Occipital lobe (tissue), 2 donors: ENCODE measurements around the gene RAPH1. TPM values are rescaled to one million over a fixed set of nuclear protein-coding genes. Genes with fewer than 3 reads are reported as not detected.

Source experiments
- DNase-seq: peaks from one replicate; lab custom pipeline; 2025; lab: John Stamatoyannopoulos, UW
- total RNA-seq: library from RNA; depleted of rRNA; stranded (reverse); fragments of >200 nt; gene quantifications from one replicate; pipeline ENCODE4 v1.2.3, GENCODE V29; 2014

The RAPH1 gene
- total RNA-seq, 1 donor from 2014 or later: 39.9 TPM

- DNase-seq: no peak
Measured at GRCh38 chr2:203492965-203493364, 42.1 kb downstream of the RAPH1 start.

GRCh38 chr2:203490391-203490790, 44.7 kb downstream of the RAPH1 start:
- no peak for DNase-seq

GRCh38 chr2:203489531-203489930, 45.6 kb downstream of the RAPH1 start:
- no peak for DNase-seq

GRCh38 chr2:203484266-203485112, 50.6 kb downstream of the RAPH1 start:
- DNase-seq: no peak

GRCh38 chr2:203480623-203481022, 54.5 kb downstream of the RAPH1 start:
- no peak for DNase-seq

- DNase-seq: no peak
Measured at GRCh38 chr2:203476881-203477280, 58.2 kb downstream of the RAPH1 start.

- no peak for DNase-seq
Measured at GRCh38 chr2:203471323-203471722, 63.8 kb downstream of the RAPH1 start.

- no peak for DNase-seq
Measured at GRCh38 chr2:203470371-203470770, 64.7 kb downstream of the RAPH1 start.

GRCh38 chr2:203469546-203469945, 65.6 kb downstream of the RAPH1 start:
- DNase-seq: no peak

- no peak for DNase-seq
Measured at GRCh38 chr2:203463266-203463678, 71.8 kb downstream of the RAPH1 start.

GRCh38 chr2:203462308-203462707, 72.8 kb downstream of the RAPH1 start:
- no peak for DNase-seq

- DNase-seq: no peak
Measured at GRCh38 chr2:203461746-203462145, 73.4 kb downstream of the RAPH1 start.

GRCh38 chr2:203455209-203455608, 79.9 kb downstream of the RAPH1 start:
- no peak for DNase-seq

- no peak for DNase-seq
Measured at GRCh38 chr2:203453858-203454451, 81.1 kb downstream of the RAPH1 start.

- DNase-seq: no peak
Measured at GRCh38 chr2:203451689-203452088, 83.4 kb downstream of the RAPH1 start.

- DNase-seq: no peak
Measured at GRCh38 chr2:203451011-203451410, 84.1 kb downstream of the RAPH1 start.

- no peak for DNase-seq
Measured at GRCh38 chr2:203450561-203450960, 84.5 kb downstream of the RAPH1 start.

GRCh38 chr2:203446780-203447179, 88.3 kb downstream of the RAPH1 start:
- DNase-seq: no peak

- DNase-seq: no peak
Measured at GRCh38 chr2:203446071-203446481, 89.0 kb downstream of the RAPH1 start.

GRCh38 chr2:203444738-203445137, 90.4 kb downstream of the RAPH1 start:
- DNase-seq: no peak

GRCh38 chr2:203442463-203442862, 92.6 kb downstream of the RAPH1 start:
- DNase-seq: no peak

GRCh38 chr2:203441463-203441862, 93.6 kb downstream of the RAPH1 start:
- no peak for DNase-seq

- DNase-seq: no peak
Measured at GRCh38 chr2:203440671-203441070, 94.4 kb downstream of the RAPH1 start.
